H9 (cell line): ENCODE measurements around the gene LPCAT1. TPM values are rescaled to one million over a fixed set of nuclear protein-coding genes. Genes with fewer than 3 reads are reported as not detected.

Source experiments
- DNase-seq: peaks from one replicate; pipeline ENCODE4 v3.0.0-alpha.2; 2017
- H2AFZ ChIP-seq: one replicate; pipeline ENCODE4 v1.6.1; 2013; ENCODE audit warnings: mild to moderate bottlenecking, low read length, control low read depth, moderate library complexity
- H2AK5ac ChIP-seq: 2 replicates; pipeline ENCODE4 v1.6.1; 2013; ENCODE audit warnings: low read length, control low read depth, mixed read lengths; ENCODE audit not compliant: insufficient read length
- H2BK120ac ChIP-seq: one replicate; pipeline ENCODE4 v1.6.1; 2013; ENCODE audit warnings: low read depth, mild to moderate bottlenecking, low read length, control low read depth, inconsistent platforms; ENCODE audit not compliant: poor library complexity, severe bottlenecking
- H2BK12ac ChIP-seq: 2 replicates; pipeline ENCODE4 v1.6.1; 2013; ENCODE audit warnings: low read length, control low read depth, mixed read lengths, low read depth; ENCODE audit not compliant: insufficient read length
- H2BK15ac ChIP-seq: 2 replicates; pipeline ENCODE4 v1.6.1; 2013; ENCODE audit warnings: low read depth, low read length, control low read depth
- H2BK20ac ChIP-seq: one replicate; pipeline ENCODE4 v1.6.1; 2013; ENCODE audit warnings: low read depth, mild to moderate bottlenecking, low read length, control low read depth, inconsistent platforms; ENCODE audit not compliant: poor library complexity, severe bottlenecking
- H2BK5ac ChIP-seq: 2 replicates; pipeline ENCODE4 v1.6.1; 2013; ENCODE audit warnings: low read length, control low read depth, mixed read lengths; ENCODE audit not compliant: insufficient read length
- H3K14ac ChIP-seq: 2 replicates; pipeline ENCODE4 v1.6.1; 2013; ENCODE audit warnings: low read length, control low read depth; ENCODE audit not compliant: insufficient read depth
- H3K18ac ChIP-seq: 2 replicates; pipeline ENCODE4 v1.6.1; 2013; ENCODE audit warnings: low read depth, mild to moderate bottlenecking, mixed read lengths, low read length, control low read depth; ENCODE audit not compliant: insufficient read length
- H3K23ac ChIP-seq: 2 replicates; pipeline ENCODE4 v1.6.1; 2013; ENCODE audit warnings: low read length, control low read depth, mixed read lengths, low read depth; ENCODE audit not compliant: insufficient read length
- H3K23me2 ChIP-seq: 2 replicates; pipeline ENCODE4 v1.6.1; 2013; ENCODE audit warnings: low read depth, mild to moderate bottlenecking, mixed read lengths, low read length, control low read depth; ENCODE audit not compliant: insufficient read length, poor library complexity, severe bottlenecking
- H3K27ac ChIP-seq: 2 replicates; pipeline ENCODE4 v1.5.1; 2013; ENCODE audit warnings: low read length, control low read depth, mixed read lengths, low read depth; ENCODE audit not compliant: insufficient read length
- H3K27me3 ChIP-seq: 2 replicates; pipeline ENCODE4 v1.6.1; 2013; ENCODE audit warnings: low read length, control low read depth, inconsistent platforms; ENCODE audit not compliant: insufficient read depth
- H3K4ac ChIP-seq: 2 replicates; pipeline ENCODE4 v1.6.1; 2013; ENCODE audit warnings: low read depth, mild to moderate bottlenecking, control low read depth, inconsistent platforms, low read length, moderate library complexity
- H3K4me1 ChIP-seq: 2 replicates; pipeline ENCODE4 v1.6.1; 2013; ENCODE audit warnings: low read length, control low read depth, inconsistent platforms; ENCODE audit not compliant: insufficient read depth
- H3K4me2 ChIP-seq: 2 replicates; pipeline ENCODE4 v1.6.1; 2013; ENCODE audit warnings: low read length, control low read depth, mixed read lengths; ENCODE audit not compliant: insufficient read length, insufficient read depth
- H3K56ac ChIP-seq: 2 replicates; pipeline ENCODE4 v1.6.1; 2013; ENCODE audit warnings: low read depth, mild to moderate bottlenecking, mixed read lengths, low read length, control low read depth; ENCODE audit not compliant: insufficient read length
- H3K79me1 ChIP-seq: 2 replicates; pipeline ENCODE4 v1.6.1; 2013; ENCODE audit warnings: low read depth, mild to moderate bottlenecking, moderate library complexity, low read length, control low read depth, inconsistent platforms; ENCODE audit not compliant: insufficient read depth, poor library complexity, severe bottlenecking
- H3K79me2 ChIP-seq: 2 replicates; pipeline ENCODE4 v1.6.1; 2013; ENCODE audit warnings: low read length, control low read depth, inconsistent platforms; ENCODE audit not compliant: insufficient read depth
- H3K9ac ChIP-seq: 2 replicates; pipeline ENCODE4 v1.6.1; 2013; ENCODE audit warnings: low read length, control low read depth, mixed read lengths; ENCODE audit not compliant: insufficient read length; ENCODE audit errors: extremely low read depth
- H3K9me3 ChIP-seq: one replicate; pipeline ENCODE4 v1.6.1; 2013; ENCODE audit warnings: low read depth, low read length, inconsistent platforms; ENCODE audit not compliant: control insufficient read depth
- H3T11ph ChIP-seq: one replicate; pipeline ENCODE4 v1.6.1; 2013; ENCODE audit warnings: mild to moderate bottlenecking, low read length, control low read depth, inconsistent platforms
- H4K20me1 ChIP-seq: one replicate; pipeline ENCODE4 v1.6.1; 2013; ENCODE audit not compliant: control insufficient read depth, insufficient read length, insufficient read depth
- H4K5ac ChIP-seq: 2 replicates; pipeline ENCODE4 v1.6.1; 2013; ENCODE audit warnings: low read depth, mild to moderate bottlenecking, mixed read lengths, low read length, control low read depth; ENCODE audit not compliant: insufficient read length
- H4K8ac ChIP-seq: replicated peaks from 2 replicates; pipeline ENCODE4 v1.6.1; 2013; ENCODE audit warnings: low read length, control low read depth, mixed read lengths, low read depth; ENCODE audit not compliant: insufficient read length
- H4K91ac ChIP-seq: 2 replicates; pipeline ENCODE4 v1.6.1; 2013; ENCODE audit warnings: low read depth, mild to moderate bottlenecking, moderate library complexity, mixed read lengths, low read length, control low read depth; ENCODE audit not compliant: insufficient read length
- H3K27ac Mint-ChIP-seq, 3 experiments: 2 replicates in 2 of 3; 3 replicates in 1 of 3; pipeline ENCODE4 v1.8.0; 2020 to 2021; ENCODE audit warnings: mixed read lengths in 3 of 3, mild to moderate bottlenecking in 1 of 3, moderate library complexity in 1 of 3
- H3K27me3 Mint-ChIP-seq: 2 replicates; pipeline ENCODE4 v1.8.0; 2021; ENCODE audit warnings: low read depth, mild to moderate bottlenecking, moderate library complexity, mixed read lengths
- H3K36me3 Mint-ChIP-seq, 3 experiments: 2 replicates in 2 of 3; 3 replicates in 1 of 3; pipeline ENCODE4 v1.8.0; 2020 to 2021; ENCODE audit warnings: low read depth in 3 of 3, mixed read lengths in 3 of 3; ENCODE audit not compliant: insufficient read depth in 1 of 3
- H3K4me1 Mint-ChIP-seq, 2 experiments: 2 replicates each; pipeline ENCODE4 v1.8.0; 2020; ENCODE audit warnings: mixed read lengths in 2 of 2
- H3K4me3 Mint-ChIP-seq, 2 experiments: 2 replicates in 1 of 2; 3 replicates in 1 of 2; pipeline ENCODE4 v1.8.0; 2020 to 2021; ENCODE audit warnings: mild to moderate bottlenecking in 2 of 2, mixed read lengths in 2 of 2, moderate library complexity in 1 of 2
- H3K9me3 Mint-ChIP-seq, 2 experiments: 2 replicates in 1 of 2; 3 replicates in 1 of 2; pipeline ENCODE4 v1.8.0; 2020; ENCODE audit warnings: mild to moderate bottlenecking in 2 of 2, mixed read lengths in 2 of 2, moderate library complexity in 1 of 2
- CTCF ChIP-seq: fragments of 200-600 bp; sonication (generic); conservative IDR thresholded peaks from 3 replicates; pipeline ENCODE4 v1.8.0; 2021; ENCODE audit warnings: antibody characterized with exemption, mild to moderate bottlenecking
- WGBS: extraction: QIAGEN DNeasy Blood & Tissue Kit; methylation state at CpG from one replicate; pipeline ENCODE4 v1.1.7; 2013; ENCODE audit warnings: missing lambda C conversion rate, low lambda C conversion rate, mixed read lengths; ENCODE audit not compliant: insufficient read length; ENCODE audit errors: extremely low coverage; 5-methylcytosine and 5-hydroxymethylcytosine counted together
- total RNA-seq: library from RNA; stranded (reverse); gene quantifications from 2 replicates; pipeline ENCODE4 v1.2.1, GENCODE V29; 2021

The LPCAT1 gene
- total RNA-seq, 1 experiment from 2014 or later = 231 TPM

DNA sequence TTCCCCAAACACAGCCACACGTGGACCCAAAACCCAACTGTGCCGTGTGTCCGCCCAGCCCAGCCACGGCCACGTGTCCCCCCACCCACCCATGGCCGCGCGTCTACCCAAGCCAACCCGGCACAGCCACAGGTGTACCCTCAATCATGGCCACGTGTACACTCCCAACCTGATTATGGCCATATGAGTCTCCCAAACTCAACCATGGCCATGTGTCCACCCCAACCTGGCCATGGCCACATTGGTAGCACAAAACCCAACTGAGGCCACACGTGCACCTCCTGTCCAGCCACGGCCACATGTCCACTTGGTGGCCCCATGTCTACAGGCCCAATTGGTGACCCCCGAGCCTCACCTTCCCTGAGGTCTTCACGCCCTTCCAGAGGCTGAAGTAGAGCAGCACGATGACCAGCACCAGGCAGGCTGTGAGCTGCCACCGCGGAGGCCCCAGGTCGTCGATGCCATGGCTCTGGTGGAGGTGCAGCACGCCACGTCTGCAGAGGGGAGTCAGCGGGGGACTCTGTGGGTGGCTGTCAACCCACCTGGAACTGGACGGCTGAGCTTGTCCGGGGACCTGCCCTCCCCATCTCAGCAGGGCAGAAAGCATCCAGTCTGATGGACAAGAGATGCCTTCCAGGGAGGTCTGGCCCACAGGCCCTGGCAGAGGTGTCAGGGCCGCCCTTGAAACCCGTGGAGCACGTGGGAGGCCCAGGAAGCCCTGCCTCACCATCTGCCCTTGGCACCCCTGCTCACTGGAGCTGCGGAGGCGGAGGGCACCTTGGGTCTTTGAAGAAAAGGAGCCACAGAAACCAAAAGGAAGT is 102.0 kb downstream of the LPCAT1 start:
- Histone ChIP-seq H2BK20ac (no peak overlapping the region), H3K14ac (no peak overlapping the region; the same call in 1 of the 2 replicates), H4K91ac (no peak overlapping the region), H3K4me1 (no peaks in the 10 kb centered on the region), H3K18ac (no peak overlapping the region), H3K56ac (no peak overlapping the region), H2AFZ (no peak overlapping the region), H3K23me2 (peaks cover 1% of the 10 kb centered on the region), H3K27me3 (no peaks in the 10 kb centered on the region), H2BK120ac (no peak overlapping the region), H3K23ac (no peak overlapping the region), H3K79me1 (no peaks in the 10 kb centered on the region), H3K27ac (no peak overlapping the region), H3K9me3 (no peaks in the 10 kb centered on the region), H2BK15ac (no peak overlapping the region), H2AK5ac (no peak overlapping the region), H2BK12ac (no peak overlapping the region), H3K79me2 (no peaks in the 10 kb centered on the region), H3K4me2 (no peak overlapping the region), H4K8ac (no peak overlapping the region), H3T11ph (no peak overlapping the region), H3K9ac (no peak overlapping the region), H4K20me1 (no peaks in the 10 kb centered on the region), H3K4ac (no peak overlapping the region), H2BK5ac (no peak overlapping the region), H4K5ac (no peak overlapping the region)
- H3K27ac Mint-ChIP-seq = peak overlapping the region in 1 of 3 experiments; percentile 57; a peak in 1 of 7 replicates
- peaks cover 13 to 17% of the 10 kb centered on the region in 2 experiments for H3K9me3 Mint-ChIP-seq
- no peak for DNase-seq
- TF ChIP-seq CTCF = no peak
- H3K4me1 Mint-ChIP-seq = no peaks in the 10 kb centered on the region
- WGBS = no CpG with 5 or more reads among the region's 29 CpGs
- no peaks in the 10 kb centered on the region for H3K36me3 Mint-ChIP-seq
- H3K27me3 Mint-ChIP-seq = peaks cover 25% of the 10 kb centered on the region
- no peak overlapping the region for H3K4me3 Mint-ChIP-seq
